ENCODE measurements around the gene TTC5. TPM values are rescaled to one million over a fixed set of nuclear protein-coding genes. Genes with fewer than 3 reads are reported as not detected.

The TTC5 gene
- total RNA-seq, 2 experiments from 2014 or later = 17.9 to 21.0 TPM

DNA sequence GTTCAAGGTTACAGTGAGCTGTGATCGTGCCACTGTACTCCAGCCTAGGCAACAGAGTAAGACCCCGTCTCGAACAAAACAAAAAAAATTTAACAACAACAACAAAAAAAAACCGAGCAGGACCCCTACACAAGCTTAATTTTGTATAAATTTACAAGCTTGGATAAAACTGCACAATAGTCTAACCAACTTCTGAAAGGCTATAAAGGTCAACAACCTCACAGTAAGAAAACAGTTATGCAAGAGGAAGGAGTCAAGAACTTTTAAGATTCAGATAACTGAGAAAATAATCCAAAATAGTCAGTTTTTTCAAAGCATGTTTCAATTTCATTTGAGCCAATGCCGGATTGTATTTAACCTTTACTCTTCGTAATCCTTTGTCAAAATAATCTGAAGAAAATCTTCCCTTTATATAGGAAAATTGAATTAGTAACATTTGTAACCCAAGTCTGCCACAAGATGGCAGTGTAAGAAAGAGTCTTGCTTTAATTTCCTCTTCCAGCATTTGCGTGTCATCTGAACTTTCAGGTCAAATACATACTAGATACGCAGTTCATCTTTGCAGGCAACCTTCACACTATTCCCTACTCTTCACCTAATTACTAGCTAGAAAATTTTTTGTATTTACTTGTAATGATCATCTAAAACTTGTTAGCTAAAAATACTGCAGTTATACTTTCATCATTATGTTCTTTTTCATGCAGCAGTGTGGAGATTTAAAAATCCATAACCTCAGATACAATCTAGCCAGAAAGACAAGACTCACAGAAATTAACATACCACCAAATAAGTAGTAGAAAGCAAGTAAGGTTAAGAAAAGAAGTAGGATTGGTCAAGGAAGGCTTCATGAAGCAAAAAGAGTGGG lies 21.5 kb upstream of the TTC5 start:
- intact Hi-C loops (cut with micrococcal nuclease; ENCODE audit: unreplicated experiment) = loop anchor here (1.0 to 2.0 kb wide), 2 partner anchors 86 to 282 kb away; partner anchors contain the start of gene TEP1
- no peak for TF ChIP-seq EZH2phosphoT487 (IDR thresholded peaks at IDR 0.05; ENCODE audit: borderline replicate concordance, low read depth, low read length)
- TF ChIP-seq, protein P1, sequence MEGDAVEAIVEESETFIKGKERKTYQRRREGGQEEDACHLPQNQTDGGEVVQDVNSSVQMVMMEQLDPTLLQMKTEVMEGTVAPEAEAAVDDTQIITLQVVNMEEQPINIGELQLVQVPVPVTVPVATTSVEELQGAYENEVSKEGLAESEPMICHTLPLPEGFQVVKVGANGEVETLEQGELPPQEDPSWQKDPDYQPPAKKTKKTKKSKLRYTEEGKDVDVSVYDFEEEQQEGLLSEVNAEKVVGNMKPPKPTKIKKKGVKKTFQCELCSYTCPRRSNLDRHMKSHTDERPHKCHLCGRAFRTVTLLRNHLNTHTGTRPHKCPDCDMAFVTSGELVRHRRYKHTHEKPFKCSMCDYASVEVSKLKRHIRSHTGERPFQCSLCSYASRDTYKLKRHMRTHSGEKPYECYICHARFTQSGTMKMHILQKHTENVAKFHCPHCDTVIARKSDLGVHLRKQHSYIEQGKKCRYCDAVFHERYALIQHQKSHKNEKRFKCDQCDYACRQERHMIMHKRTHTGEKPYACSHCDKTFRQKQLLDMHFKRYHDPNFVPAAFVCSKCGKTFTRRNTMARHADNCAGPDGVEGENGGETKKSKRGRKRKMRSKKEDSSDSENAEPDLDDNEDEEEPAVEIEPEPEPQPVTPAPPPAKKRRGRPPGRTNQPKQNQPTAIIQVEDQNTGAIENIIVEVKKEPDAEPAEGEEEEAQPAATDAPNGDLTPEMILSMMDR (conservative IDR thresholded peaks at IDR 0.05; ENCODE audit: low read length) = peak; percentile 97
- Histone ChIP-seq H3K4me2 (ENCODE audit: low read length) (peak overlapping the region; percentile 44), H2AFZ (ENCODE audit: low read length) (no peak overlapping the region), H3K27ac (ENCODE audit: low read depth, low read length, poor library complexity, severe bottlenecking) (peak overlapping the region; percentile 10), H4K20me1 (ENCODE audit: insufficient read depth, low read length) (peaks cover 24% of the 10 kb centered on the region; the same call in 1 of the 2 replicates), H3K4me1 (ENCODE audit: insufficient read depth, low read length, poor library complexity, severe bottlenecking) (peaks cover 50% of the 10 kb centered on the region), H3K9me2 (ENCODE audit: insufficient read depth, low read length) (no peaks in the 10 kb centered on the region), H3K36me3 (ENCODE audit: insufficient read depth, low read length) (peaks cover 82% of the 10 kb centered on the region), H3K79me2 (ENCODE audit: insufficient read depth, low read depth, low read length) (peaks cover 75% of the 10 kb centered on the region), H3K4me3 (ENCODE audit: low read depth, low read length, poor library complexity, severe bottlenecking) (peak overlapping the region; percentile 13), H3K9me3 (ENCODE audit: low read length) (no peaks in the 10 kb centered on the region)
- peak; percentile 79 for DNase-seq (ENCODE audit: low spot score)
- BruUV-seq (replicated peaks) = no TSS peak
- CTCF ChIA-PET (ENCODE audit: unreplicated experiment) = interaction anchor here (0.6 to 1.9 kb wide), 7 partner anchors 16 to 283 kb away, joined by 3 to 11 read pairs (median 3); partner anchors contain the start of gene PARP2
- POLR2A ChIA-PET = interaction anchor here (0.5 to 4.3 kb wide), 17 partner anchors 11 to 558 kb away, joined by 3 to 76 read pairs (median 4); partner anchors contain the start of genes APEX1, OSGEP, PARP2 and PNP

- CTCF ChIA-PET (ENCODE audit: unreplicated experiment) = no interaction called here
- no peak for DNase-seq (ENCODE audit: low spot score)
- Histone ChIP-seq H3K9me3 (ENCODE audit: low read length) (no peaks in the 10 kb centered on the region), H3K4me1 (ENCODE audit: insufficient read depth, low read length, poor library complexity, severe bottlenecking) (no peaks in the 10 kb centered on the region), H3K27ac (ENCODE audit: low read depth, low read length, poor library complexity, severe bottlenecking) (no peak overlapping the region), H2AFZ (ENCODE audit: low read length) (no peak overlapping the region), H3K9me2 (ENCODE audit: insufficient read depth, low read length) (no peaks in the 10 kb centered on the region), H3K4me2 (ENCODE audit: low read length) (no peak overlapping the region), H3K36me3 (ENCODE audit: insufficient read depth, low read length) (peaks cover 90% of the 10 kb centered on the region), H3K4me3 (ENCODE audit: low read depth, low read length, poor library complexity, severe bottlenecking) (no peak overlapping the region), H3K79me2 (ENCODE audit: insufficient read depth, low read depth, low read length) (peaks cover under 1% of the 10 kb centered on the region; the same call in 1 of the 2 replicates), H4K20me1 (ENCODE audit: insufficient read depth, low read length) (no peaks in the 10 kb centered on the region)
- TF ChIP-seq EZH2phosphoT487 (IDR thresholded peaks at IDR 0.05; ENCODE audit: borderline replicate concordance, low read depth, low read length) = no peak
- TF ChIP-seq, protein P1 (conservative IDR thresholded peaks at IDR 0.05; ENCODE audit: low read length) = no peak
- no TSS peak for BruUV-seq (replicated peaks)
- intact Hi-C loops (cut with micrococcal nuclease; ENCODE audit: unreplicated experiment) = no loop called here
- POLR2A ChIA-PET = interaction anchor here (1.0 kb wide), 1 partner anchor 12 kb away, joined by 5 read pairs; no protein-coding TSS in a partner anchor
Observed at GRCh38 chr14:20317720-20318119, 12.0 kb upstream of the TTC5 start.

DNA sequence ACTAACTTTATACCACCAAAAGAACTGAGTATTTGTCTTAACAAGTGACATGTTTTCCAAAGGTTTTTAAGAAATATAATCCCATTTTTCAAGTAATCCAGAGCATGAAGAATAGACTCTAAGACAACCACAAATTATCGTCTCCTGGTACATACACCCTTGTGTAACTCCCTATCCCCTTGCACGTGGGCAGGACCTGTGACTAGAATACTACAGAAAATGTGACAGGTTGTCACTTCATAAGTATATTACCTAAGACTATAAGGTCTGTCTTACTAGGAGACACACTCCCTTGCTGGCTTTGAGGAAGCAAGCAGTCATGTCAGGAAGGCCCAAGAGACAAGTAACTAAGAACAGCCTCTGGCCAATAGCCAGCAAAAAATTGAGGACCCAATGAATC lies 8.3 kb upstream of the TTC5 start:
- Histone ChIP-seq H3K27ac (ENCODE audit: low read depth, low read length, poor library complexity, severe bottlenecking) (no peak overlapping the region), H3K79me2 (ENCODE audit: insufficient read depth, low read depth, low read length) (no peaks in the 10 kb centered on the region), H3K9me3 (ENCODE audit: low read length) (no peaks in the 10 kb centered on the region), H3K36me3 (ENCODE audit: insufficient read depth, low read length) (peaks cover 70% of the 10 kb centered on the region), H3K4me2 (ENCODE audit: low read length) (no peak overlapping the region), H4K20me1 (ENCODE audit: insufficient read depth, low read length) (no peaks in the 10 kb centered on the region), H3K4me3 (ENCODE audit: low read depth, low read length, poor library complexity, severe bottlenecking) (no peak overlapping the region), H3K4me1 (ENCODE audit: insufficient read depth, low read length, poor library complexity, severe bottlenecking) (no peaks in the 10 kb centered on the region), H2AFZ (ENCODE audit: low read length) (no peak overlapping the region), H3K9me2 (ENCODE audit: insufficient read depth, low read length) (no peaks in the 10 kb centered on the region)
- BruUV-seq (replicated peaks) = no TSS peak
- TF ChIP-seq, protein P1 (conservative IDR thresholded peaks at IDR 0.05; ENCODE audit: low read length) = no peak
- TF ChIP-seq EZH2phosphoT487 (IDR thresholded peaks at IDR 0.05; ENCODE audit: borderline replicate concordance, low read depth, low read length) = no peak
- ChIA-PET POLR2A (no interaction called here), CTCF (ENCODE audit: unreplicated experiment) (no interaction called here)
- intact Hi-C loops (cut with micrococcal nuclease; ENCODE audit: unreplicated experiment) = no loop called here
- DNase-seq (ENCODE audit: low spot score) = no peak
